ENCODE results near the gene TXNRD2.

The TXNRD2 gene

GRCh38 chr22:19878461-19879245 is 63.0 kb downstream of the TXNRD2 start:
- no peak for DNase-seq (ENCODE audit: extremely low read depth, insufficient read length)
- Histone ChIP-seq H3K4me3 (replicated peaks; ENCODE audit: low read depth, low read length) (no peak overlapping the region), H3K27me3 (replicated peaks; ENCODE audit: control insufficient read depth, insufficient read depth, low read length) (no peaks in the 10 kb centered on the region), H3K36me3 (ENCODE audit: control insufficient read depth, insufficient read depth, low read length) (no peaks in the 10 kb centered on the region)
- TF ChIP-seq CTCF (IDR thresholded peaks at IDR 0.05; ENCODE audit: insufficient read depth, low read length, poor library complexity, severe bottlenecking) = no peak

DNA sequence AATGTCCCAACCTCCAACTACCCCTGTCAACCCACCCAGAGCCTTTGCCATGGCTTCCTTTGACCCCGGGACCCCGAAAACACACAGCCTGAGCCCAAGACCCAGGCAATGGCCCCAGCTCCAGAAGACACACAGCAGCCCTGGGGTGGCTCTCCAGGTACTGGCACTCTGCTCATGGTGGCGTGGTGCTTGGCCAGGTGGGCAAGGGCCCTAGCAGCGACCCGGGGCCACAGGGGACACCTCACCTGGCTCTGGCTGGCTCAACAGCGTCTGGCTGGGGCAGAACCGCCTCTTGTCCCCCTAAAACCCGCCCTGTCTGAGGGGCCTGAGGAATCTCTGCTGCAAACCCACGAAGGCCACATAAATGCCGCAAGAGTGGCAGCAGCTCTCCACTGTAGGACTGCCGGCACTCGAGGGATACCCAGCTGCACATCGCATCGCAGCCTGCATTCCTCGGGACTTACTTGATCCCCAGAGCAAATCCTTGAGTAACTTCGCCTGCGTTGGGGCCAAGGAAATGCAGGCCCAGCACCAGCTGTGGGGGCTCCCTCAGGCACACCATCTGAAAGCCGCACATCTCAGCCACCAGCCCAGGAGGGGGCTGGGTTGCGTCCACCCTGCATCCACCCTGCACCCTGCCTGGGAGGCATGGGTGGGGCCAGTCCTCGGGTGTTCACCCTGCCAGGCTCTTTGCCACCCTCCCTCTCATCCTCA is 63.8 kb downstream of the TXNRD2 start:
- DNase-seq (ENCODE audit: extremely low read depth, insufficient read length) = no peak
- no peak for TF ChIP-seq CTCF (IDR thresholded peaks at IDR 0.05; ENCODE audit: insufficient read depth, low read length, poor library complexity, severe bottlenecking)
- H3K4me3 ChIP-seq (replicated peaks; ENCODE audit: low read depth, low read length) = no peak overlapping the region

DNA sequence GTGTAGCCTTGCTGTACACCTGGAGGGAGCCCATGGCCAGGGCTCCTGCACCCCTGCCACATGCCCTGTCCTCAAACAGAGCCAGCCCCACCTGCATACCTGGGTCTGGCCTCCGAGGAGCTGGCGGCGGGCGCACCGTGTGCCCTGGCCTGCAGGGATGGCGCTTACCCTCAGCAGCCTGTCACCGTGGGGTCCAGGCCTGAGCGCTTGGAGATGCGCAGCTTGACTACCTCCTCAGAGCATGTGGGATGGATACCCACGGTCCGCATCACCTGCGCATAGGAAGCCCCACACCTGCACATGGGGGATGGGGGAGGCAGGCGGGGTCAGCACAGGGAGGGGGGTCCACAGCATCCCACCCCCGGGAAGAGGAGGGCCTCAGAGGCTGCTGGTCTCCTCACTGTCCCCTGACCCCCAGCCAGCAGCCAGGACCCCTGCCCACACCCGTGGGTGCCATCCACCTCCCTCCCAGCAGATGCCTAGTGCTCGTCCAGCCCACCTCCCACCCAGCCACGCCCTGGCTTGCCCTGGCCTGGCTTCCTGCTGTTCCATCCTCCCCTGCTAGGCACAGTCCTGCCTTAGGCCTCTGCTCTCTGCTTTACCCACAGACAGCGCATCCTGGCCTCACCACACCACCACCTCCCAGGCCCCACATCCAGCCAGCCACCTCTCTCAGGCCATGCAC is 64.5 kb downstream of the TXNRD2 start:
- Histone ChIP-seq H3K27me3 (replicated peaks; ENCODE audit: control insufficient read depth, insufficient read depth, low read length) (no peaks in the 10 kb centered on the region), H3K4me3 (replicated peaks; ENCODE audit: low read depth, low read length) (no peak overlapping the region), H3K36me3 (ENCODE audit: control insufficient read depth, insufficient read depth, low read length) (no peaks in the 10 kb centered on the region)
- DNase-seq (ENCODE audit: extremely low read depth, insufficient read length) = no peak
- no peak for TF ChIP-seq CTCF (IDR thresholded peaks at IDR 0.05; ENCODE audit: insufficient read depth, low read length, poor library complexity, severe bottlenecking)

More for the DNA sequence above, 63.8 kb downstream of the TXNRD2 start:
- H3K27me3 ChIP-seq (replicated peaks; ENCODE audit: control insufficient read depth, insufficient read depth, low read length) = no peaks in the 10 kb centered on the region
- H3K36me3 ChIP-seq (ENCODE audit: control insufficient read depth, insufficient read depth, low read length) = no peaks in the 10 kb centered on the region

DNA sequence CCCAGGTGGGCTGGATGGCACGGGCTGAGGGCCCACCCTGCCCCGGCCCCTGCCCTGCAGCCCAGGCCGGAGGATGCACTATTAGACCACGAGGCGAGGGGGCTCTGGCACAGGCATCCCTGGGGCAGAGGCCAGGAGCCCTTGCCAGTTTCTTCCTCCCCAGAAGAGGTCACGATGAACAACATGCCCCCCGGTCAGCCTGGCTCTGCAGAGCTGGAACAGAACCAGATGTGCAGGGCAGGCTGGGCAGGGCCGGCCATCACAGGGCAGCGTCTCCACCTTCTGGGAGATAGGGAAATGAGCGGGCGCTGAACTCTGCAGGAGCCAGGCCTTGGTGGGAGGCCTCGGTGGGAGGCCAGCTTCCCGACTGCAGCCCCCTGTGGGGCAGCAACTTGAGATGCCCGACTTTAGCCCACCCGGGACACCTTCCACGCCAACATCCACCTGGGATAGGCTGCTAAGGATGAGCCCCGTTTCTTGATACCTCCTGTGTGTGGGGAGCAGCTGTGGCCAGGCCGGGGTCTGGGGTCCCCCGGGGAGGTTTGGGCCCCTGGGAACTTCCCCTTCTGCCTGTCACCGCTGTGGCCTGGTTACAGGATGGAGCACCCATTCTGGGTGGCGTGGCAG is 65.2 kb downstream of the TXNRD2 start:
- no peaks in the 10 kb centered on the region for H3K36me3 ChIP-seq (ENCODE audit: control insufficient read depth, insufficient read depth, low read length)
- TF ChIP-seq CTCF (IDR thresholded peaks at IDR 0.05; ENCODE audit: insufficient read depth, low read length, poor library complexity, severe bottlenecking) = no peak
- DNase-seq (ENCODE audit: extremely low read depth, insufficient read length) = peak; percentile 4
- no peaks in the 10 kb centered on the region for H3K27me3 ChIP-seq (replicated peaks; ENCODE audit: control insufficient read depth, insufficient read depth, low read length)
- no peak overlapping the region for H3K4me3 ChIP-seq (replicated peaks; ENCODE audit: low read depth, low read length)

GRCh38 chr22:19875531-19876313 is 65.9 kb downstream of the TXNRD2 start:
- Histone ChIP-seq H3K4me3 (replicated peaks; ENCODE audit: low read depth, low read length) (no peak overlapping the region), H3K36me3 (ENCODE audit: control insufficient read depth, insufficient read depth, low read length) (no peaks in the 10 kb centered on the region), H3K27me3 (replicated peaks; ENCODE audit: control insufficient read depth, insufficient read depth, low read length) (no peaks in the 10 kb centered on the region)
- peak; percentile 2 for DNase-seq (ENCODE audit: extremely low read depth, insufficient read length)
- no peak for TF ChIP-seq CTCF (IDR thresholded peaks at IDR 0.05; ENCODE audit: insufficient read depth, low read length, poor library complexity, severe bottlenecking)

Data from GM06990 (cell line).